ENCODE data around the gene GPR4.

Gene GPR4

GRCh38 chr19:45616704-45617017 lies 14.6 kb upstream of the GPR4 start:
- TF ChIP-seq POLR2AphosphoS5 (IDR thresholded peaks at IDR 0.05; ENCODE audit: low read depth, low read length) = no peak; the same call in 1 of the 2 replicates
- TF ChIP-seq REST (IDR thresholded peaks at IDR 0.05; ENCODE audit: insufficient read depth in 1 of 2, low read depth in 2 of 2, low read length in 2 of 2) = no peak
- no peak for TF ChIP-seq FOXP2 (optimal IDR thresholded peaks at IDR 0.05; ENCODE audit: borderline replicate concordance, extremely low read depth, extremely low read length, insufficient read depth)
- TF ChIP-seq TAF1 (IDR thresholded peaks at IDR 0.05; ENCODE audit: borderline replicate concordance, insufficient read depth, low read length) = no peak
- no peak for TF ChIP-seq SIN3A (IDR thresholded peaks at IDR 0.05; ENCODE audit: borderline replicate concordance, insufficient read depth, low read length)

GRCh38 chr19:45615795-45616703 lies 14.0 kb upstream of the GPR4 start:
- TF ChIP-seq TAF1 (IDR thresholded peaks at IDR 0.05; ENCODE audit: borderline replicate concordance, insufficient read depth, low read length) (peak; percentile 55; the same call in 1 of the 2 replicates), FOXP2 (optimal IDR thresholded peaks at IDR 0.05; ENCODE audit: borderline replicate concordance, extremely low read depth, extremely low read length, insufficient read depth) (peak; percentile 7), SIN3A (IDR thresholded peaks at IDR 0.05; ENCODE audit: borderline replicate concordance, insufficient read depth, low read length) (no peak), REST (IDR thresholded peaks at IDR 0.05; ENCODE audit: insufficient read depth in 1 of 2, low read depth in 2 of 2, low read length in 2 of 2) (peak in 1 of 2 experiments; percentile 41; a peak in 1 of 4 replicates), POLR2AphosphoS5 (IDR thresholded peaks at IDR 0.05; ENCODE audit: low read depth, low read length) (peak; percentile 51)

- TF ChIP-seq SIN3A (IDR thresholded peaks at IDR 0.05; ENCODE audit: borderline replicate concordance, insufficient read depth, low read length) (0 out of 2 replicates have a peak, but pooled peaks have one; percentile 57), REST (IDR thresholded peaks at IDR 0.05; ENCODE audit: insufficient read depth in 1 of 2, low read depth in 2 of 2, low read length in 2 of 2) (no peak)
Observed at GRCh38 chr19:45613926-45614725, 12.1 kb upstream of the GPR4 start.

GRCh38 chr19:45608948-45609347 lies 6.9 kb upstream of the GPR4 start:
- no peak for TF ChIP-seq POLR2AphosphoS5 (IDR thresholded peaks at IDR 0.05; ENCODE audit: low read depth, low read length)
- TF ChIP-seq FOXP2 (optimal IDR thresholded peaks at IDR 0.05; ENCODE audit: borderline replicate concordance, extremely low read depth, extremely low read length, insufficient read depth) = no peak
- no peak for TF ChIP-seq REST (IDR thresholded peaks at IDR 0.05; ENCODE audit: insufficient read depth in 1 of 2, low read depth in 2 of 2, low read length in 2 of 2)
- no peak for TF ChIP-seq TAF1 (IDR thresholded peaks at IDR 0.05; ENCODE audit: borderline replicate concordance, insufficient read depth, low read length)
- no peak for TF ChIP-seq SIN3A (IDR thresholded peaks at IDR 0.05; ENCODE audit: borderline replicate concordance, insufficient read depth, low read length)
